ENCODE results near the gene PIAS3. TPM values are rescaled to one million over a fixed set of nuclear protein-coding genes. Genes with fewer than 3 reads are reported as not detected.
"Not testable (repeated sequence)": the region's sequence is repeated elsewhere in the genome, so short reads cannot be mapped to it uniquely, and the experiment has no call there.

PIAS3 gene
- total RNA-seq, 2 donors from 2014 or later: 11.4 to 18.0 TPM

GRCh38 chr1:145845514-145846161 is 13.2 kb downstream of the PIAS3 start, which contains the start of gene NUDT17:
Gene NUDT17, plus strand, starts transcription at chr1:145845630. Its CDS starts 11 bp downstream, at chr1:145845641.
- Histone ChIP-seq H3K9me3 (no peaks in the 10 kb centered on the region), H3K27ac (peak within 1 kb of the TSS; percentile 76 to 82), H3K36me3 (peaks cover 52% of the 10 kb centered on the region), H3K4me3 (peak within 1 kb of the TSS; percentile 52 to 59), H3K4me1 (peaks cover 0 to 14% of the 10 kb centered on the region in 2 donors), H3K27me3 (no peaks in the 10 kb centered on the region)
- peak; percentile 70 for DNase-seq (ENCODE audit: low spot score)
- TF ChIP-seq CTCF (IDR thresholded peaks at IDR 0.05): peak; percentile 90 to 93

- H3K9me3 ChIP-seq: no peaks in the 10 kb centered on the region
- peak overlapping the region; percentile 76 to 82 for H3K27ac ChIP-seq
- peaks cover 50% of the 10 kb centered on the region for H3K36me3 ChIP-seq
- H3K4me1 ChIP-seq: peaks cover 0 to 14% of the 10 kb centered on the region in 2 donors
- DNase-seq (ENCODE audit: low spot score): no peak
- H3K27me3 ChIP-seq: no peaks in the 10 kb centered on the region
- H3K4me3 ChIP-seq: peak overlapping the region; percentile 52 to 59
- TF ChIP-seq CTCF (IDR thresholded peaks at IDR 0.05): no peak
Observed at GRCh38 chr1:145845144-145845513, 13.8 kb downstream of the PIAS3 start.

- TF ChIP-seq CTCF (IDR thresholded peaks at IDR 0.05): no peak
- no peak overlapping the region for H3K27ac ChIP-seq
- H3K9me3 ChIP-seq: no peaks in the 10 kb centered on the region
- H3K4me1 ChIP-seq: peaks cover 0 to 14% of the 10 kb centered on the region in 2 donors
- no peak overlapping the region for H3K4me3 ChIP-seq
- peaks cover 53% of the 10 kb centered on the region for H3K36me3 ChIP-seq
- H3K27me3 ChIP-seq: no peaks in the 10 kb centered on the region
- no peak for DNase-seq (ENCODE audit: low spot score)
Observed at GRCh38 chr1:145843031-145843430, 15.8 kb downstream of the PIAS3 start.

GRCh38 chr1:145837656-145838055 is 21.2 kb downstream of the PIAS3 start:
- Histone ChIP-seq H3K27ac (no peak overlapping the region), H3K9me3 (no peaks in the 10 kb centered on the region), H3K4me3 (no peak overlapping the region), H3K4me1 (no peaks in the 10 kb centered on the region), H3K27me3 (no peaks in the 10 kb centered on the region), H3K36me3 (peaks cover 96% of the 10 kb centered on the region)
- DNase-seq (ENCODE audit: low spot score): no peak
- TF ChIP-seq CTCF (IDR thresholded peaks at IDR 0.05): no peak

GRCh38 chr1:145830810-145831209 is 28.1 kb downstream of the PIAS3 start:
- H3K4me3 ChIP-seq; H3K9me3 ChIP-seq; H3K4me1 ChIP-seq; H3K27me3 ChIP-seq; DNase-seq (ENCODE audit: low spot score); H3K27ac ChIP-seq: not testable (repeated sequence)
- H3K36me3 ChIP-seq: peaks cover 97% of the 10 kb centered on the region

- H3K27ac ChIP-seq: no peak overlapping the region
- DNase-seq (ENCODE audit: low spot score): no peak
- H3K9me3 ChIP-seq: no peaks in the 10 kb centered on the region
- peaks cover 79% of the 10 kb centered on the region for H3K36me3 ChIP-seq
- no peak for TF ChIP-seq CTCF (IDR thresholded peaks at IDR 0.05)
- no peak overlapping the region for H3K4me3 ChIP-seq
- H3K27me3 ChIP-seq: no peaks in the 10 kb centered on the region
- H3K4me1 ChIP-seq: peaks cover 0 to 14% of the 10 kb centered on the region in 2 donors
Observed at GRCh38 chr1:145828367-145829026, 30.4 kb downstream of the PIAS3 start.

All from right atrium auricular region (tissue), 2 donors.